Neuronal stem cell (in vitro differentiated cells): ENCODE data around the gene MBP.

Experiments used
- DNase-seq: peaks from one replicate; pipeline ENCODE4 v3.0.0-alpha.2; 2013; ENCODE audit warnings: low spot score
- H2AFZ ChIP-seq: one replicate; pipeline ENCODE4 v1.6.1; 2013; ENCODE audit warnings: mild to moderate bottlenecking, low read length, inconsistent platforms
- H2AK5ac ChIP-seq: 2 replicates; pipeline ENCODE4 v1.6.1; 2013; ENCODE audit warnings: low read depth, mild to moderate bottlenecking, inconsistent platforms, low read length, moderate library complexity, mixed read lengths
- H2BK120ac ChIP-seq: 2 replicates; pipeline ENCODE4 v1.6.1; 2013; ENCODE audit warnings: low read depth, mild to moderate bottlenecking, inconsistent platforms, low read length, moderate library complexity, mixed read lengths
- H2BK12ac ChIP-seq: one replicate; pipeline ENCODE4 v1.6.1; 2013; ENCODE audit warnings: low read length, inconsistent platforms
- H2BK15ac ChIP-seq: 2 replicates; pipeline ENCODE4 v1.6.1; 2013; ENCODE audit warnings: mild to moderate bottlenecking, low read length, inconsistent platforms, mixed read lengths
- H2BK5ac ChIP-seq: one replicate; pipeline ENCODE4 v1.6.1; 2013; ENCODE audit warnings: inconsistent platforms, mild to moderate bottlenecking, low read length, moderate library complexity
- H3K14ac ChIP-seq: one replicate; pipeline ENCODE4 v1.6.1; 2013; ENCODE audit warnings: low read length, inconsistent platforms
- H3K18ac ChIP-seq: 2 replicates; pipeline ENCODE4 v1.6.1; 2013; ENCODE audit warnings: low read length, inconsistent platforms
- H3K23ac ChIP-seq: 2 replicates; pipeline ENCODE4 v1.6.1; 2013; ENCODE audit warnings: low read depth, mild to moderate bottlenecking, mixed read lengths, low read length, inconsistent platforms; ENCODE audit not compliant: poor library complexity
- H3K27ac ChIP-seq: replicated peaks from 3 replicates; pipeline ENCODE4 v1.5.1; 2013; ENCODE audit warnings: low read length, inconsistent platforms
- H3K27me3 ChIP-seq, 3 experiments: 2 replicates each; pipeline ENCODE4 v1.6.1; 2013; ENCODE audit warnings: low read length in 3 of 3, mild to moderate bottlenecking in 2 of 3, inconsistent platforms in 1 of 3, low read depth in 1 of 3, mixed read lengths in 1 of 3, moderate library complexity in 1 of 3; ENCODE audit not compliant: control insufficient read depth in 3 of 3, insufficient read depth in 3 of 3
- H3K36me3 ChIP-seq, 2 donors: replicated peaks in 1 of 2; 2 replicates each; pipeline ENCODE4 v1.6.1; 2013; ENCODE audit warnings: low read length in 2 of 2; ENCODE audit not compliant: control insufficient read depth in 2 of 2, insufficient read depth in 2 of 2
- H3K4ac ChIP-seq: 2 replicates; pipeline ENCODE4 v1.6.1; 2013; ENCODE audit warnings: inconsistent platforms, mild to moderate bottlenecking, low read length, moderate library complexity
- H3K4me1 ChIP-seq, 2 donors: 1 replicate in 1 of 2; 2 replicates in 1 of 2; pipeline ENCODE4 v1.6.1; 2013; ENCODE audit warnings: low read length in 2 of 2, low read depth in 1 of 2; ENCODE audit not compliant: control insufficient read depth in 2 of 2, insufficient read depth in 1 of 2
- H3K4me2 ChIP-seq: one replicate; pipeline ENCODE4 v1.6.1; 2013; ENCODE audit warnings: mild to moderate bottlenecking, low read length, inconsistent platforms; ENCODE audit not compliant: insufficient read depth, poor library complexity, severe bottlenecking
- H3K4me3 ChIP-seq, 2 donors: 2 replicates each; pipeline ENCODE4 v1.5.1; 2013; ENCODE audit warnings: low read length in 2 of 2, mild to moderate bottlenecking in 2 of 2, inconsistent platforms in 1 of 2, moderate library complexity in 1 of 2
- H3K79me1 ChIP-seq: one replicate; pipeline ENCODE4 v1.6.1; 2013; ENCODE audit warnings: low read depth, mild to moderate bottlenecking, inconsistent platforms, low read length, moderate library complexity
- H3K9ac ChIP-seq: one replicate; pipeline ENCODE4 v1.6.1; 2013; ENCODE audit warnings: mild to moderate bottlenecking, low read depth, low read length, inconsistent platforms; ENCODE audit not compliant: poor library complexity
- H3K9me3 ChIP-seq, 2 donors: replicated peaks in 1 of 2; 2 replicates each; pipeline versions ENCODE3 to v1.6.1; 2013; ENCODE audit warnings: low read length in 2 of 2, mild to moderate bottlenecking in 2 of 2, inconsistent platforms in 1 of 2, low read depth in 1 of 2, mixed read lengths in 1 of 2, moderate library complexity in 1 of 2; ENCODE audit not compliant: control insufficient read depth in 2 of 2, insufficient read depth in 1 of 2
- H4K8ac ChIP-seq: one replicate; pipeline ENCODE4 v1.6.1; 2013; ENCODE audit warnings: low read depth, mild to moderate bottlenecking, inconsistent platforms, low read length, moderate library complexity
- H4K91ac ChIP-seq: one replicate; pipeline ENCODE4 v1.6.1; 2013; ENCODE audit warnings: low read length, low read depth, mild to moderate bottlenecking, inconsistent platforms; ENCODE audit not compliant: poor library complexity
- WGBS, 2 donors: extraction: QIAGEN DNeasy Blood & Tissue Kit; methylation state at CpG; one replicate each; pipeline ENCODE4 v1.1.7; 2013; ENCODE audit warnings: missing lambda C conversion rate in 2 of 2, mixed read lengths in 1 of 2; ENCODE audit not compliant: insufficient read length in 2 of 2, insufficient replicate concordance in 1 of 2; ENCODE audit errors: extremely low coverage in 2 of 2; 5-methylcytosine and 5-hydroxymethylcytosine counted together

MBP gene

GRCh38 chr18:77151033-77151771 is 18.6 kb upstream of the MBP start:
- H3K27ac ChIP-seq, result no peak overlapping the region
- H3K79me1 ChIP-seq, result no peaks in the 10 kb centered on the region
- H4K8ac ChIP-seq, result no peak overlapping the region
- no peak overlapping the region for H3K14ac ChIP-seq
- H3K4ac ChIP-seq, result no peak overlapping the region
- H2AFZ ChIP-seq, result no peak overlapping the region
- no peaks in the 10 kb centered on the region for H3K27me3 ChIP-seq
- H3K4me3 ChIP-seq, result no peak overlapping the region
- H2BK12ac ChIP-seq, result no peak overlapping the region
- no peak overlapping the region for H4K91ac ChIP-seq
- no peak overlapping the region for H2BK120ac ChIP-seq
- DNase-seq, result no peak
- no peaks in the 10 kb centered on the region for H3K9me3 ChIP-seq
- no peak overlapping the region for H3K9ac ChIP-seq
- H2BK5ac ChIP-seq, result no peak overlapping the region
- H3K4me1 ChIP-seq, result no peaks in the 10 kb centered on the region
- no peaks in the 10 kb centered on the region for H3K36me3 ChIP-seq
- H3K18ac ChIP-seq, result no peak overlapping the region
- no peak overlapping the region for H3K23ac ChIP-seq
- H3K4me2 ChIP-seq, result no peak overlapping the region
- H2BK15ac ChIP-seq, result no peak overlapping the region
- WGBS, 2 donors, result 100% methylated on average over 1 of the region's 8 CpGs; no CpG with 5 or more reads in 1 of the 2 donors
- H2AK5ac ChIP-seq, result no peak overlapping the region

DNA sequence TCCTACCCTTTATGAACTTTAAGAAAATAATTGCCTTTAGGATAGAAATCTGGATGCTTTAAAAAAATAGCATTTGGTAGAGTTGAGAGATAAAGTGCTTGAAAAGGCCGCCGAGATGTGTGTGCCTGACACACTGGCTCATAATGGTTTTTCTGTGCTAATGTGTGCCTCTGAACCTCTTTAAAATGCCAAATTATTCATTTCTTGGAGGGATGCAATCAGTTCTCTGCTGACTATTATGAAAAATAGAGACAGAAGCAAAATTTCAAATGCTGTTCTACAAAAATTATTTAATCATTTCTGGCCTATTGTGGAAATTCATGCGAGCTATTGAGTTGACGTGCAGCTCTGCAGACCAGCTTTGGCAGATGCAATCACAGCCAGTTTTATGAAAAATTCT is 18.0 kb upstream of the MBP start:
- H3K79me1 ChIP-seq, result no peaks in the 10 kb centered on the region
- peaks cover 0 to under 1% of the 10 kb centered on the region in 2 donors for H3K9me3 ChIP-seq
- H3K4ac ChIP-seq, result no peak overlapping the region
- no peak overlapping the region for H2BK120ac ChIP-seq
- no peak overlapping the region for H3K14ac ChIP-seq
- H3K4me1 ChIP-seq, result no peaks in the 10 kb centered on the region
- no peak overlapping the region for H4K91ac ChIP-seq
- no peak overlapping the region for H3K9ac ChIP-seq
- no peak overlapping the region for H2BK15ac ChIP-seq
- no peaks in the 10 kb centered on the region for H3K27me3 ChIP-seq
- no peak overlapping the region for H2BK5ac ChIP-seq
- no peak overlapping the region for H3K18ac ChIP-seq
- no peak overlapping the region for H2AK5ac ChIP-seq
- no peak overlapping the region for H2AFZ ChIP-seq
- H3K4me2 ChIP-seq, result no peak overlapping the region
- no peak for DNase-seq
- H3K27ac ChIP-seq, result no peak overlapping the region
- H2BK12ac ChIP-seq, result no peak overlapping the region
- WGBS, 2 donors, result no CpG with 5 or more reads among the region's 4 CpGs
- no peak overlapping the region for H3K23ac ChIP-seq
- H3K4me3 ChIP-seq, result no peak overlapping the region
- no peak overlapping the region for H4K8ac ChIP-seq
- no peaks in the 10 kb centered on the region for H3K36me3 ChIP-seq

DNA sequence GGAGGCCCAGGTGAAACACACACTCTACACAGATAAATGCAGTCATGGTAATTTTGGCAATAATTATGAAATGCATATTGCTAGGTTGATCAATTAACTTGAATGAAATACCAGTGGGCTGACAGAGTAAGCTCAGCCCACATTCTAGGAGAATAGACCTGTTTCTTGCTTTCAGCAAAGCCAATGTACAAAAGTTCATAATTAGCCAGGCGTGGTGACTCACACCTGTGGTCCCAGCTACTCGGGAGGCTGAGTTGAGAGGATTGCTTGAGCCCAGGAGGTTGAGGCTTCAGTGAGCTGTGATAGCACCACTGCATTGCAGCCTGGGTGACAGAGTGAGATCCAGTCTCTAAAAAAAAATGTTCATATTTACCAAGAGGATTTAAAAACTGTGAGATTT is 15.7 kb upstream of the MBP start:
- H3K27ac ChIP-seq, result no peak overlapping the region
- DNase-seq, result no peak
- no peak overlapping the region for H4K91ac ChIP-seq
- H3K14ac ChIP-seq, result no peak overlapping the region
- H3K23ac ChIP-seq, result no peak overlapping the region
- H2AK5ac ChIP-seq, result no peak overlapping the region
- H3K27me3 ChIP-seq, result no peaks in the 10 kb centered on the region
- no peak overlapping the region for H3K4me2 ChIP-seq
- no peak overlapping the region for H3K18ac ChIP-seq
- H4K8ac ChIP-seq, result no peak overlapping the region
- H3K9ac ChIP-seq, result no peak overlapping the region
- no peak overlapping the region for H2BK12ac ChIP-seq
- no peak overlapping the region for H2AFZ ChIP-seq
- H3K36me3 ChIP-seq, result no peaks in the 10 kb centered on the region
- peaks cover 0 to 3% of the 10 kb centered on the region in 2 donors for H3K9me3 ChIP-seq
- no peak overlapping the region for H2BK15ac ChIP-seq
- H2BK120ac ChIP-seq, result no peak overlapping the region
- no peak overlapping the region for H3K4ac ChIP-seq
- no CpG with 5 or more reads among the region's 2 CpGs for WGBS, 2 donors
- no peak overlapping the region for H3K4me3 ChIP-seq
- no peaks in the 10 kb centered on the region for H3K4me1 ChIP-seq
- no peak overlapping the region for H2BK5ac ChIP-seq
- no peaks in the 10 kb centered on the region for H3K79me1 ChIP-seq

GRCh38 chr18:77147418-77147852 is 14.9 kb upstream of the MBP start:
- H2BK12ac ChIP-seq, result no peak overlapping the region
- no peaks in the 10 kb centered on the region for H3K79me1 ChIP-seq
- peaks cover 0 to 5% of the 10 kb centered on the region in 2 donors for H3K9me3 ChIP-seq
- no peak overlapping the region for H3K23ac ChIP-seq
- H3K4me2 ChIP-seq, result no peak overlapping the region
- no peak overlapping the region for H3K18ac ChIP-seq
- no peak overlapping the region for H2BK15ac ChIP-seq
- H4K8ac ChIP-seq, result no peak overlapping the region
- H3K4ac ChIP-seq, result no peak overlapping the region
- H2BK5ac ChIP-seq, result no peak overlapping the region
- no peak overlapping the region for H2BK120ac ChIP-seq
- no peak overlapping the region for H3K9ac ChIP-seq
- no peaks in the 10 kb centered on the region for H3K4me1 ChIP-seq
- no peak overlapping the region for H3K4me3 ChIP-seq
- no peaks in the 10 kb centered on the region for H3K27me3 ChIP-seq
- H3K36me3 ChIP-seq, result no peaks in the 10 kb centered on the region
- H2AK5ac ChIP-seq, result no peak overlapping the region
- no peak overlapping the region for H3K27ac ChIP-seq
- DNase-seq, result no peak
- no peak overlapping the region for H3K14ac ChIP-seq
- no peak overlapping the region for H4K91ac ChIP-seq
- no peak overlapping the region for H2AFZ ChIP-seq
- WGBS, 2 donors, result no CpG with 5 or more reads among the region's 3 CpGs
